SK-N-SH (cell line): Measurements from ENCODE around the gene APRT. TPM values are rescaled to one million over a fixed set of nuclear protein-coding genes. Genes with fewer than 3 reads are reported as not detected.

Experiments
- CTCF ChIA-PET: fragments of 300-600, 350-600 bp; formaldehyde crosslinking; extraction: SDS; loops from one replicate; lab custom pipeline; 2021; lab: Yijun Ruan, JAX
- POLR2A ChIA-PET: fragments of 350-600 bp; sonication (Branson Sonifier 250); formaldehyde crosslinking; extraction: SDS; loops from one replicate; lab custom pipeline; 2020; ENCODE audit warnings: antibody characterized with exemption, inconsistent platforms; lab: Yijun Ruan, JAX
- DNase-seq: peaks from one replicate; pipeline ENCODE4 v3.0.0; 2012
- H2AFZ ChIP-seq: fragments of 200-600 bp; sonication (generic); 2 replicates; pipeline ENCODE4 v1.8.1; 2016; ENCODE audit warnings: antibody characterized with exemption, mild to moderate bottlenecking, low read depth
- H3F3A ChIP-seq: fragments of 200-600 bp; sonication (generic); replicated peaks from 2 replicates; pipeline ENCODE3; 2016; ENCODE audit warnings: antibody characterized with exemption, mild to moderate bottlenecking; ENCODE audit not compliant: insufficient read depth
- H3K27ac ChIP-seq, 2 experiments: fragments of 200-500 bp in 1 of 2; fragments of 200-600 bp in 1 of 2; sonication (Bioruptor generic) in 1 of 2; sonication (generic), shearing (Covaris generic) in 1 of 2; 2 replicates each; pipeline versions ENCODE4 v1.5.1 to v1.6.1; 2014 to 2016; ENCODE audit warnings: low read depth in 2 of 2, inconsistent platforms in 1 of 2, low read length in 1 of 2, mild to moderate bottlenecking in 1 of 2, mixed read lengths in 1 of 2
- H3K27me3 ChIP-seq: fragments of 200-600 bp; sonication (generic), shearing (Covaris generic); 2 replicates; pipeline ENCODE4 v1.6.1; 2016; ENCODE audit warnings: mixed run types; ENCODE audit not compliant: insufficient read depth
- H3K36me3 ChIP-seq, 2 experiments: fragments of 200-500 bp in 1 of 2; fragments of 200-600 bp in 1 of 2; sonication (Bioruptor generic) in 1 of 2; sonication (generic) in 1 of 2; replicated peaks in 1 of 2; 2 replicates each; pipeline versions ENCODE3 to v1.5.1; 2014 to 2016; ENCODE audit warnings: low read length in 1 of 2, mild to moderate bottlenecking in 1 of 2; ENCODE audit not compliant: insufficient read depth in 2 of 2, control insufficient read depth in 1 of 2
- H3K4me1 ChIP-seq, 2 experiments: fragments of 200-500 bp in 1 of 2; fragments of 200-600 bp in 1 of 2; sonication (Bioruptor generic) in 1 of 2; sonication (generic), shearing (Covaris generic) in 1 of 2; 2 replicates each; pipeline versions ENCODE4 v1.5.1 to v1.6.1; 2014 to 2016; ENCODE audit warnings: low read depth in 1 of 2, low read length in 1 of 2, mixed run types in 1 of 2; ENCODE audit not compliant: insufficient read depth in 2 of 2, control insufficient read depth in 1 of 2
- H3K4me2 ChIP-seq: fragments of 200-600 bp; sonication (generic), shearing (Covaris generic); 2 replicates; pipeline ENCODE4 v1.6.1; 2017; ENCODE audit warnings: mixed run types
- H3K4me3 ChIP-seq, 2 experiments: fragments of 200-500 bp in 1 of 2; fragments of 200-600 bp in 1 of 2; sonication (Bioruptor generic) in 1 of 2; sonication (generic), shearing (Covaris generic) in 1 of 2; 2 replicates each; pipeline versions ENCODE4 v1.5.1 to v1.8.1; 2014 to 2016; ENCODE audit warnings: low read depth in 2 of 2, inconsistent platforms in 1 of 2, low read length in 1 of 2, mild to moderate bottlenecking in 1 of 2, mixed read lengths in 1 of 2, moderate library complexity in 1 of 2
- H3K79me2 ChIP-seq: fragments of 200-600 bp; sonication (generic); 2 replicates; pipeline ENCODE4 v1.8.1; 2017; ENCODE audit warnings: mild to moderate bottlenecking; ENCODE audit not compliant: insufficient read depth
- H3K9ac ChIP-seq: fragments of 200-600 bp; sonication (generic); 2 replicates; pipeline ENCODE4 v1.6.1; 2017; ENCODE audit warnings: mixed run types
- H3K9me2 ChIP-seq: fragments of 200-600 bp; sonication (generic); 2 replicates; pipeline ENCODE4 v1.6.1; 2017; ENCODE audit warnings: mixed run types
- H3K9me3 ChIP-seq: fragments of 200-600 bp; sonication (generic); 2 replicates; pipeline ENCODE4 v1.6.1; 2017; ENCODE audit warnings: mixed run types, mild to moderate bottlenecking, moderate library complexity
- H4K20me1 ChIP-seq: fragments of 200-600 bp; sonication (generic); 2 replicates; pipeline ENCODE4 v1.6.1; 2017; ENCODE audit warnings: mild to moderate bottlenecking, mixed run types; ENCODE audit not compliant: insufficient read depth
- EZH2phosphoT487 ChIP-seq: fragments of 200-600 bp; sonication (generic); IDR thresholded peaks from 2 replicates; pipeline ENCODE4 v1.6.1; 2017; ENCODE audit warnings: low read depth, mixed run types, mild to moderate bottlenecking, antibody characterized with exemption, moderate library complexity, borderline replicate concordance
- RCOR1 ChIP-seq: fragments of 150-350 bp; IDR thresholded peaks from 2 replicates; pipeline ENCODE4 v1.6.1; 2017; ENCODE audit warnings: antibody characterized with exemption, low read length
- TAF1 ChIP-seq: IDR thresholded peaks from 2 replicates; pipeline ENCODE4 v1.6.1; 2012; ENCODE audit warnings: low read depth, mild to moderate bottlenecking, low read length, moderate library complexity, borderline replicate concordance
- WGBS: methylation state at CpG from one replicate; pipeline ENCODE4 v1.1.6; 2017; ENCODE audit warnings: low lambda C conversion rate; 5-methylcytosine and 5-hydroxymethylcytosine counted together
- polyA plus RNA-seq, 3 experiments: library from polyadenylated mRNA; depleted of rRNA; stranded (reverse); fragments of >200 nt; gene quantifications; 2 replicates each; pipeline ENCODE4 v1.2.3, GENCODE V29; 2012
- TF ChIP-seq, protein P1 (sequence below): fragments of 200-600 bp; sonication (generic); IDR thresholded peaks from 2 replicates; pipeline ENCODE4 v1.6.1; 2017; ENCODE audit warnings: antibody characterized with exemption, mild to moderate bottlenecking, moderate library complexity

Gene APRT
- polyA plus RNA-seq, 1 of the 3 experiments (the other 2 are of a cell fraction): 192 TPM

DNA sequence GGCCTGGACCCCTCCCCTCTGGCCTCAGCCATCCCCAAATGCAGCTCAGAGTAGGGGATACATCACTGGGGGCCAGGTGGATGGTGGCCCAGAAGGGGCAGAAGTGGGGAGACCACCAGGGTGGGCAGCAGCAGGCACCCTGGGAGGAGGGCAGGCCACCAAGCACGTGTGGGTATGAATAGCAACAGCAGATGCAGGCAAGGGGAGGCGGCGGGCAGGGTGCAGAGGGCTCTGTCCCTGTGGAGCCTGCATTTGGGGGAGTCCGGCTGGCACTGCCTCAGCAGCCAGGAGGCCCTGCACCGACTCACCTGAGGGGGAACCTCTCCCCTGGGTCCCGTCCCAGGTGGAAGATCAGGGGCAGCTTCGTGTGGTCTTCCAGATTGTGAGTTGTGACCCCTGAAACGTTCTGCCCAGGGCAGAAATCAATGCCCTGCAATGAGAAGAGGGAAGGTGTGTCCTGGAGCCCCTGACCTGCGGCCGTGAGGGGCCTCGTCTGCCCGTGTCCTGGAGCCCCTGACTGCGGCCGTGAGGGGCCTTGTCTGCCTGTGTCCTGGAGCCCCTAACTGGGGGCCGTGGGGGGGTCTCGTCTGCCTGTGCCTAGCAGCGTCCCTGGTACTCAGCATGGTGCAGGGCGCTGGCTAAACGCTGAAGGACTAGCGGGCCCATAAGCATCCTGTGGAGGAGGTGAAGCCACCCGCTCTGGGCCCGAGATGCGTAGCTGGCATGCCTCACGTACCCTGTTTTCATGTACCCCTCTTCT is 10.7 kb upstream of the APRT start:
- Histone ChIP-seq H3K27ac (no peak overlapping the region), H3K9me3 (no peaks in the 10 kb centered on the region), H3F3A (no peaks in the 10 kb centered on the region), H3K27me3 (no peaks in the 10 kb centered on the region), H2AFZ (no peak overlapping the region), H4K20me1 (no peaks in the 10 kb centered on the region), H3K9ac (no peak overlapping the region)
- POLR2A ChIA-PET: no interaction called here
- CTCF ChIA-PET: interaction anchor here (1.8 to 4.0 kb wide), 3 partner anchors 10 to 345 kb away, joined by 6 to 13 read pairs (median 8); partner anchors contain the start of genes GALNS and TRAPPC2L
- TF ChIP-seq EZH2phosphoT487: no peak
- TF ChIP-seq, protein P1, sequence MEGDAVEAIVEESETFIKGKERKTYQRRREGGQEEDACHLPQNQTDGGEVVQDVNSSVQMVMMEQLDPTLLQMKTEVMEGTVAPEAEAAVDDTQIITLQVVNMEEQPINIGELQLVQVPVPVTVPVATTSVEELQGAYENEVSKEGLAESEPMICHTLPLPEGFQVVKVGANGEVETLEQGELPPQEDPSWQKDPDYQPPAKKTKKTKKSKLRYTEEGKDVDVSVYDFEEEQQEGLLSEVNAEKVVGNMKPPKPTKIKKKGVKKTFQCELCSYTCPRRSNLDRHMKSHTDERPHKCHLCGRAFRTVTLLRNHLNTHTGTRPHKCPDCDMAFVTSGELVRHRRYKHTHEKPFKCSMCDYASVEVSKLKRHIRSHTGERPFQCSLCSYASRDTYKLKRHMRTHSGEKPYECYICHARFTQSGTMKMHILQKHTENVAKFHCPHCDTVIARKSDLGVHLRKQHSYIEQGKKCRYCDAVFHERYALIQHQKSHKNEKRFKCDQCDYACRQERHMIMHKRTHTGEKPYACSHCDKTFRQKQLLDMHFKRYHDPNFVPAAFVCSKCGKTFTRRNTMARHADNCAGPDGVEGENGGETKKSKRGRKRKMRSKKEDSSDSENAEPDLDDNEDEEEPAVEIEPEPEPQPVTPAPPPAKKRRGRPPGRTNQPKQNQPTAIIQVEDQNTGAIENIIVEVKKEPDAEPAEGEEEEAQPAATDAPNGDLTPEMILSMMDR: no peak
- no peak for TF ChIP-seq TAF1
- TF ChIP-seq, all 33 proteins: peak for 0
- 90% methylated on average over 11 of the region's 24 CpGs for WGBS
- H3K9me2 ChIP-seq: no peaks in the 10 kb centered on the region
- H3K4me3 ChIP-seq: no peak overlapping the region
- H3K4me1 ChIP-seq: no peaks in the 10 kb centered on the region
- H3K36me3 ChIP-seq: peaks cover 0 to 17% of the 10 kb centered on the region in 2 experiments
- DNase-seq: no peak
- no peaks in the 10 kb centered on the region for H3K79me2 ChIP-seq
- no peak overlapping the region for H3K4me2 ChIP-seq

DNA sequence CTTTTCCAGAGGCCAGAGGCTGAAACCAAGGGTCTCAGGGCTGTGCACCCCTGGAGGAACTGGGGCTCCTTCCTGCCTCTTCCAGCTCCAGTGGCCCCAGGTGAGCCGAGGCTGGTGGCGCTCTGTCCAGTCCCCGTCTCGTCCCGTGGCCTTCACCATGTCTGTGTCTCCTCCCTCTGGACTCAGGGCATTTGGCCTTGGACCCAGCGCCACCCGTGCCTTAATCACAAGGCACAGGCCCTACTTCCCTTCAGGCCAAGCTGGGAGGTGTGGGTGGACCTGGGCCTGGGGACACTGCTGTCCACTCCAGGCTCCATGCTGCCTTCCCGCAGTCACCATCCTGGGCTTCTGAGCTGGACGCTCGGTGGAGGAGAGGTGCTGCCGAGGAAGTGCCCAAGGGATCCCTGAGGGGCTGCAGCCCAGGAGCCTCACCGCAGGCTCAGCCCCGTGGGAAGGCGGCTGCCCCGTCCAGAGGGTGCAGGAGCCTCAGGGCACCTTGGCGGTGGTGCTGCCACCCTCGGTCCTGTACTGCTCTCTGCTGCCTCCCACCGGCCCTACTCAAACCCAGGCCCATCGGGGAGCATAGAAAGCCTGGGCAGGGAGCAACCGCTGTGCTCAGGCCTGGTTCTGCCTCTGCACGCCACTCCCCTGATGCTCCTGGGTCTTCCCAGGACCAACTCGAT is 9.6 kb upstream of the APRT start:
- Histone ChIP-seq H3K4me2 (no peak overlapping the region), H3K4me1 (no peaks in the 10 kb centered on the region), H3K27ac (no peak overlapping the region), H2AFZ (no peak overlapping the region), H3K79me2 (no peaks in the 10 kb centered on the region), H3K9me2 (no peaks in the 10 kb centered on the region), H3K9ac (no peak overlapping the region), H3K36me3 (peaks cover 0 to 14% of the 10 kb centered on the region in 2 experiments), H3F3A (no peaks in the 10 kb centered on the region), H4K20me1 (no peaks in the 10 kb centered on the region), H3K27me3 (no peaks in the 10 kb centered on the region), H3K9me3 (no peaks in the 10 kb centered on the region), H3K4me3 (no peak overlapping the region)
- no peak for DNase-seq
- POLR2A ChIA-PET: interaction anchor here (1.6 kb wide), 1 partner anchor 11 kb away, joined by 3 read pairs; no protein-coding TSS in a partner anchor
- TF ChIP-seq, protein P1: peak; percentile 12; the same call in 1 of the 2 replicates
- no peak for TF ChIP-seq RCOR1
- CTCF ChIA-PET: interaction anchor here (1.1 to 4.0 kb wide), 4 partner anchors 9 to 346 kb away, joined by 4 to 13 read pairs (median 7); partner anchors contain the start of genes GALNS and TRAPPC2L
- 89% methylated on average over 13 of the region's 22 CpGs for WGBS
